Ovary (tissue), 9 donors: ENCODE results near the gene GNG12. TPM values are rescaled to one million over a fixed set of nuclear protein-coding genes. Genes with fewer than 3 reads are reported as not detected.

ENCODE experiments used
- DNase-seq, 5 donors: peaks; one replicate each; pipeline ENCODE4 v3.0.0-alpha.2; 2019 to 2020
- H3K27ac ChIP-seq, 2 donors: fragments of 200-600 bp; one replicate each; pipeline versions ENCODE4 v1.5.1 to v1.8.0; 2019 to 2022
- H3K27me3 ChIP-seq: fragments of 200-600 bp; one replicate; pipeline ENCODE4 v1.8.0; 2022
- H3K36me3 ChIP-seq: fragments of 200-600 bp; sonication (generic); one replicate; pipeline ENCODE4 v1.5.1; 2019
- H3K4me1 ChIP-seq: one replicate; pipeline ENCODE4 v1.8.1; 2013; ENCODE audit warnings: mild to moderate bottlenecking, moderate library complexity; ENCODE audit not compliant: insufficient read depth
- H3K4me3 ChIP-seq: fragments of 200-600 bp; sonication (generic); one replicate; pipeline ENCODE4 v1.5.1; 2017
- H3K9me3 ChIP-seq, 2 donors: fragments of 200-600 bp in 1 of 2; sonication (generic) in 1 of 2; one replicate each; pipeline versions ENCODE4 v1.5.1 to v1.8.1; 2013 to 2019; ENCODE audit warnings: mild to moderate bottlenecking in 1 of 2, moderate library complexity in 1 of 2
- CTCF ChIP-seq, 3 donors: fragments of 450-650 bp in 2 of 3; fragments of 200-600 bp in 1 of 3; IDR thresholded peaks; one replicate each; pipeline versions ENCODE4 v1.5.1 to v1.8.0; 2016 to 2022; ENCODE audit warnings: antibody characterized with exemption in 3 of 3, mild to moderate bottlenecking in 1 of 3
- EP300 ChIP-seq: sonication (generic); formaldehyde crosslinking; IDR thresholded peaks from one replicate; pipeline ENCODE4 v1.6.1; 2017; ENCODE audit warnings: antibody characterized with exemption
- POLR2A ChIP-seq: fragments of 450-650 bp; IDR thresholded peaks from one replicate; pipeline ENCODE4 v1.6.1; 2017; ENCODE audit warnings: antibody characterized with exemption, mild to moderate bottlenecking, moderate library complexity
- WGBS, 3 donors: extraction: QIAGEN DNeasy Blood & Tissue Kit in 1 of 3; methylation state at CpG; one replicate each; pipeline versions ENCODE4 v1.1.5 to v1.1.7; 2013 to 2017; 5-methylcytosine and 5-hydroxymethylcytosine counted together
- intact Hi-C, 4 donors: fragments of 100-400 bp; cut with DNase I; formaldehyde crosslinking; loops; one replicate each; pipeline versions ENCODE4 v1.11.0 to v1.15.1; 2022 to 2023
- polyA plus RNA-seq, 2 donors: library from polyadenylated mRNA; stranded (reverse); fragments of 200-250 nt in 1 of 2; fragments of 350-450 nt in 1 of 2; fragmentation: Illumina TruSeq in 1 of 2; extraction: RNeasy Lipid Tissue Mini Kit (QIAGEN cat#74804) in 1 of 2; gene quantifications; one replicate each; pipeline ENCODE4 v1.2.3, GENCODE V29; 2013 to 2014
- total RNA-seq, 7 donors: library from RNA; depleted of rRNA in 2 of 7; stranded (reverse); fragments of >200 nt in 2 of 7; fragmentation: NEBNext Ultra II Directional in 3 of 7; extraction: Animal tissue kit (Norgen Biotek cat#: 25700) in 3 of 7; gene quantifications; one replicate each; pipeline versions ENCODE4 v1.1.0 to v1.2.4, GENCODE V29; 2016 to 2023
- donor health status: DM: no; HTN: no; CAD: no; lungs with moderate emphysema.
- donor health status: DM: no; HTN: no; CAD: no.
- donor health status: Bipolar disorder and iron deficiency.
- donor health status: DM: yes; HTN: yes; CAD: no.
- donor health status: DM: no; HTN: no; CAD: no.
- donor health status: DM: yes; HTN: yes; CAD: no.

The GNG12 gene
- total and polyA plus RNA-seq, 9 donors: 41.0 to 121 (median 68.0) TPM

- Histone ChIP-seq H3K4me3 (no peak overlapping the region), H3K27me3 (no peaks in the 10 kb centered on the region), H3K27ac (no peak overlapping the region), H3K36me3 (no peaks in the 10 kb centered on the region), H3K4me1 (peaks cover 5% of the 10 kb centered on the region), H3K9me3 (no peaks in the 10 kb centered on the region)
- intact Hi-C loops: loop anchor here in 3 of 4 donors (5.0 to 10.0 kb wide), 5 partner anchors 58 to 155 kb away; no protein-coding TSS in a partner anchor
- DNase-seq: no peak
- 58 to 67% (median 58%) methylated on average over 3 of the region's 3 CpGs for WGBS, 3 donors
- TF ChIP-seq EP300: no peak
- no peak for TF ChIP-seq CTCF (IDR thresholded peaks at IDR 0.05)
- TF ChIP-seq POLR2A: no peak
Measured at GRCh38 chr1:67689267-67690017, 143.8 kb downstream of the GNG12 start.

GRCh38 chr1:67688526-67689219, 144.6 kb downstream of the GNG12 start:
- no peak for TF ChIP-seq CTCF (IDR thresholded peaks at IDR 0.05)
- H3K4me3 ChIP-seq: no peak overlapping the region
- H3K36me3 ChIP-seq: no peaks in the 10 kb centered on the region
- no peak overlapping the region for H3K27ac ChIP-seq
- intact Hi-C loops: loop anchor here in 3 of 4 donors (5.0 to 10.0 kb wide), 5 partner anchors 59 to 154 kb away; no protein-coding TSS in a partner anchor
- H3K4me1 ChIP-seq: peaks cover 8% of the 10 kb centered on the region
- 88 to 96% (median 90%) methylated on average over 3 of the region's 3 CpGs for WGBS, 3 donors
- no peak for DNase-seq
- no peaks in the 10 kb centered on the region for H3K9me3 ChIP-seq
- no peaks in the 10 kb centered on the region for H3K27me3 ChIP-seq

- Histone ChIP-seq H3K4me3 (peak overlapping the region; percentile 90), H3K9me3 (no peaks in the 10 kb centered on the region), H3K27me3 (no peaks in the 10 kb centered on the region), H3K36me3 (no peaks in the 10 kb centered on the region), H3K27ac (no peak overlapping the region), H3K4me1 (peaks cover 8% of the 10 kb centered on the region)
- TF ChIP-seq CTCF (IDR thresholded peaks at IDR 0.05) (no peak), EP300 (no peak), POLR2A (no peak)
- intact Hi-C loops: loop anchor here in 3 of 4 donors (5.0 to 10.0 kb wide), 5 partner anchors 60 to 153 kb away; no protein-coding TSS in a partner anchor
- DNase-seq: no peak
- 49 to 62% (median 58%) methylated on average over 4 of the region's 4 CpGs for WGBS, 3 donors
Measured at GRCh38 chr1:67687649-67688048, 145.6 kb downstream of the GNG12 start.

DNA sequence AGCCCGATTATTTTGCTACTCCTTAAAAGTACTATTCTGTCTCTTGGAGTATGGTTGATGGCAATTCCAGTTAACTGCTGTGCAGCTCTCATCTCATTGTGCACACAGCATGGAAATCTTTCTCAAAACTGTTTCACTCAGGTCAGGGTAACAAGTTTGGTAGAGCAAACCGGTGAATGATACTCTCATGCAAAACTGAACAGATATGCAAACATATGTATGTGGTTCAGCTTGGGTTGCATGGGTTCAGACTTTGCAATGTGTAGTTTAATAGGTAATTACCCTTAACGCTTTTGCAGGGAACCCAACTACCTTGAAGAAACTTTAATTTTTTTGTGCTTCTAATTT, 146.1 kb downstream of the GNG12 start:
- intact Hi-C loops: loop anchor here in 3 of 4 donors (5.0 to 10.0 kb wide), 5 partner anchors 60 to 152 kb away; no protein-coding TSS in a partner anchor
- peak overlapping the region; percentile 90 for H3K4me3 ChIP-seq
- H3K27me3 ChIP-seq: no peaks in the 10 kb centered on the region
- peaks cover 8% of the 10 kb centered on the region for H3K4me1 ChIP-seq
- no peak for DNase-seq
- no peaks in the 10 kb centered on the region for H3K36me3 ChIP-seq
- H3K27ac ChIP-seq: peak overlapping the region in 1 of 2 donors; percentile 84
- no peak for TF ChIP-seq EP300
- TF ChIP-seq POLR2A: no peak
- no peak for TF ChIP-seq CTCF (IDR thresholded peaks at IDR 0.05)
- 38 to 47% (median 46%) methylated on average over 3 of the region's 3 CpGs for WGBS, 3 donors
- H3K9me3 ChIP-seq: no peaks in the 10 kb centered on the region
